ENCODE measurements around the gene RBPJ. TPM values are rescaled to one million over a fixed set of nuclear protein-coding genes. Genes with fewer than 3 reads are reported as not detected.

RBPJ gene
- polyA plus RNA-seq, 1 donor from 2014 or later: 89.8 TPM

- H3K36me3 ChIP-seq (ENCODE audit: insufficient read depth, low read length): no peaks in the 10 kb centered on the region
- TF ChIP-seq CTCF (IDR thresholded peaks at IDR 0.05; ENCODE audit: poor library complexity, severe bottlenecking) (no peak), MXI1 (conservative IDR thresholded peaks at IDR 0.05; ENCODE audit: poor library complexity, severe bottlenecking) (no peak), REST (IDR thresholded peaks at IDR 0.05; ENCODE audit: borderline replicate concordance) (no peak), TAF1 (IDR thresholded peaks at IDR 0.05; ENCODE audit: low read depth) (no peak), POLR2AphosphoS5 (IDR thresholded peaks at IDR 0.05) (no peak), EZH2 (IDR thresholded peaks at IDR 0.05; ENCODE audit: borderline replicate concordance, insufficient read depth, low read length, poor library complexity, severe bottlenecking) (no peak), EP300 (conservative IDR thresholded peaks at IDR 0.05; ENCODE audit: poor library complexity, severe bottlenecking) (no peak), SMC3 (conservative IDR thresholded peaks at IDR 0.05; ENCODE audit: poor library complexity) (no peak), RAD21 (conservative IDR thresholded peaks at IDR 0.05) (no peak)
- peak overlapping the region; percentile 90 for H3K4me3 ChIP-seq (ENCODE audit: low read length)
Measured at GRCh38 chr4:26322346-26322745, 1.5 kb downstream of the RBPJ start.

GRCh38 chr4:26323821-26324220, 3.0 kb downstream of the RBPJ start:
- H3K9me2 ChIP-seq (ENCODE audit: insufficient read depth, low read length): no peaks in the 10 kb centered on the region
- H3K27me3 ChIP-seq (ENCODE audit: insufficient read depth, low read depth, low read length): no peaks in the 10 kb centered on the region
- H3K9me3 ChIP-seq (ENCODE audit: low read length): no peaks in the 10 kb centered on the region
- TF ChIP-seq EZH2 (IDR thresholded peaks at IDR 0.05; ENCODE audit: borderline replicate concordance, insufficient read depth, low read length, poor library complexity, severe bottlenecking): no peak
- no peak for TF ChIP-seq REST (IDR thresholded peaks at IDR 0.05; ENCODE audit: borderline replicate concordance)
- no peak for TF ChIP-seq SMC3 (conservative IDR thresholded peaks at IDR 0.05; ENCODE audit: poor library complexity)
- TF ChIP-seq EP300 (conservative IDR thresholded peaks at IDR 0.05; ENCODE audit: poor library complexity, severe bottlenecking): no peak
- TF ChIP-seq POLR2AphosphoS5 (IDR thresholded peaks at IDR 0.05): no peak
- no peak for TF ChIP-seq CTCF (IDR thresholded peaks at IDR 0.05; ENCODE audit: poor library complexity, severe bottlenecking)
- TF ChIP-seq TAF1 (IDR thresholded peaks at IDR 0.05; ENCODE audit: low read depth): no peak
- TF ChIP-seq MXI1 (conservative IDR thresholded peaks at IDR 0.05; ENCODE audit: poor library complexity, severe bottlenecking): no peak
- no peak for TF ChIP-seq RAD21 (conservative IDR thresholded peaks at IDR 0.05)
- peak overlapping the region; percentile 68 for H3K4me2 ChIP-seq (ENCODE audit: low read length)
- peak overlapping the region; percentile 90 for H3K4me3 ChIP-seq (ENCODE audit: low read length)
- no peaks in the 10 kb centered on the region for H3K36me3 ChIP-seq (ENCODE audit: insufficient read depth, low read length)
- H3K9ac ChIP-seq (ENCODE audit: low read length): no peak overlapping the region
- peaks cover 71% of the 10 kb centered on the region for H3K79me2 ChIP-seq (replicated peaks; ENCODE audit: insufficient read depth, low read length)
- peaks cover 5% of the 10 kb centered on the region for H4K20me1 ChIP-seq (ENCODE audit: insufficient read depth)
- no peak overlapping the region for H3K27ac ChIP-seq (ENCODE audit: low read length)
- peaks cover 5% of the 10 kb centered on the region for H3F3A ChIP-seq (ENCODE audit: insufficient read depth, low read length, poor library complexity, severe bottlenecking)
- H2AFZ ChIP-seq (ENCODE audit: low read depth, low read length): no peak overlapping the region

More at GRCh38 chr4:26322346-26322745, 1.5 kb downstream of the RBPJ start:
- no peaks in the 10 kb centered on the region for H3K9me2 ChIP-seq (ENCODE audit: insufficient read depth, low read length)
- H4K20me1 ChIP-seq (ENCODE audit: insufficient read depth): peaks cover 2% of the 10 kb centered on the region
- H3F3A ChIP-seq (ENCODE audit: insufficient read depth, low read length, poor library complexity, severe bottlenecking): peaks cover 5% of the 10 kb centered on the region
- peak overlapping the region; percentile 93 for H3K27ac ChIP-seq (ENCODE audit: low read length)
- no peaks in the 10 kb centered on the region for H3K27me3 ChIP-seq (ENCODE audit: insufficient read depth, low read depth, low read length)
- H3K79me2 ChIP-seq (replicated peaks; ENCODE audit: insufficient read depth, low read length): peaks cover 56% of the 10 kb centered on the region
- peak overlapping the region; percentile 68 for H3K4me2 ChIP-seq (ENCODE audit: low read length)
- H2AFZ ChIP-seq (ENCODE audit: low read depth, low read length): no peak overlapping the region
- peak overlapping the region; percentile 97 for H3K9ac ChIP-seq (ENCODE audit: low read length)
- H3K9me3 ChIP-seq (ENCODE audit: low read length): no peaks in the 10 kb centered on the region

All from neural cell (in vitro differentiated cells).